ENCODE data around the gene ZBTB44. TPM values are rescaled to one million over a fixed set of nuclear protein-coding genes. Genes with fewer than 3 reads are reported as not detected.

The ZBTB44 gene
- total RNA-seq, 1 experiment from 2014 or later: 32.5 TPM

GRCh38 chr11:130295657-130296056 is 19.1 kb downstream of the ZBTB44 start:
- ChIA-PET POLR2A (no interaction called here), RAD21 (ENCODE audit: low non-redundant PET in 1 of 2, low total read pairs in 2 of 2, uncharacterized antibody in 2 of 2, unreplicated experiment in 2 of 2) (no interaction called here), CTCF (no interaction called here)
- TF ChIP-seq ZNF274 (IDR thresholded peaks at IDR 0.05; ENCODE audit: low read depth, low read length) (no peak), POLR2AphosphoS5 (IDR thresholded peaks at IDR 0.05; ENCODE audit: low read depth, low read length) (no peak), RAD21 (IDR thresholded peaks at IDR 0.05; ENCODE audit: low read depth) (no peak), EZH2 (IDR thresholded peaks at IDR 0.05) (no peak), FOSL1 (IDR thresholded peaks at IDR 0.05; ENCODE audit: low read depth) (no peak), SP1 (IDR thresholded peaks at IDR 0.05; ENCODE audit: low read depth) (no peak), TCF7L2 (IDR thresholded peaks at IDR 0.05; ENCODE audit: borderline replicate concordance, extremely low read depth, insufficient read depth, insufficient read length) (no peak), ELF1 (IDR thresholded peaks at IDR 0.05; ENCODE audit: borderline replicate concordance, low read depth) (no peak), POLR2A (IDR thresholded peaks at IDR 0.05; ENCODE audit: borderline replicate concordance, extremely low read depth, insufficient read depth, insufficient read length) (no peak), CBX3 (IDR thresholded peaks at IDR 0.05; ENCODE audit: low read depth) (no peak), EZH2phosphoT487 (IDR thresholded peaks at IDR 0.05; ENCODE audit: borderline replicate concordance) (no peak), JUND (IDR thresholded peaks at IDR 0.05) (no peak), CEBPB (IDR thresholded peaks at IDR 0.05; ENCODE audit: low read depth) (no peak), SRF (IDR thresholded peaks at IDR 0.05; ENCODE audit: low read depth) (no peak), ZFX (IDR thresholded peaks at IDR 0.05) (no peak), YY1 (IDR thresholded peaks at IDR 0.05; ENCODE audit: extremely low read depth, insufficient replicate concordance, low read depth, low read length) (no peak), EGR1 (IDR thresholded peaks at IDR 0.05; ENCODE audit: low read depth) (no peak)
- TF ChIP-seq, protein P1, sequence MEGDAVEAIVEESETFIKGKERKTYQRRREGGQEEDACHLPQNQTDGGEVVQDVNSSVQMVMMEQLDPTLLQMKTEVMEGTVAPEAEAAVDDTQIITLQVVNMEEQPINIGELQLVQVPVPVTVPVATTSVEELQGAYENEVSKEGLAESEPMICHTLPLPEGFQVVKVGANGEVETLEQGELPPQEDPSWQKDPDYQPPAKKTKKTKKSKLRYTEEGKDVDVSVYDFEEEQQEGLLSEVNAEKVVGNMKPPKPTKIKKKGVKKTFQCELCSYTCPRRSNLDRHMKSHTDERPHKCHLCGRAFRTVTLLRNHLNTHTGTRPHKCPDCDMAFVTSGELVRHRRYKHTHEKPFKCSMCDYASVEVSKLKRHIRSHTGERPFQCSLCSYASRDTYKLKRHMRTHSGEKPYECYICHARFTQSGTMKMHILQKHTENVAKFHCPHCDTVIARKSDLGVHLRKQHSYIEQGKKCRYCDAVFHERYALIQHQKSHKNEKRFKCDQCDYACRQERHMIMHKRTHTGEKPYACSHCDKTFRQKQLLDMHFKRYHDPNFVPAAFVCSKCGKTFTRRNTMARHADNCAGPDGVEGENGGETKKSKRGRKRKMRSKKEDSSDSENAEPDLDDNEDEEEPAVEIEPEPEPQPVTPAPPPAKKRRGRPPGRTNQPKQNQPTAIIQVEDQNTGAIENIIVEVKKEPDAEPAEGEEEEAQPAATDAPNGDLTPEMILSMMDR (IDR thresholded peaks at IDR 0.05 in 2 of 3, conservative IDR thresholded peaks at IDR 0.05 in 1 of 3; ENCODE audit: borderline replicate concordance in 1 of 3, insufficient read depth in 1 of 3, low read depth in 2 of 3, low read length in 2 of 3): no peak
- TF ChIP-seq, protein P2, sequence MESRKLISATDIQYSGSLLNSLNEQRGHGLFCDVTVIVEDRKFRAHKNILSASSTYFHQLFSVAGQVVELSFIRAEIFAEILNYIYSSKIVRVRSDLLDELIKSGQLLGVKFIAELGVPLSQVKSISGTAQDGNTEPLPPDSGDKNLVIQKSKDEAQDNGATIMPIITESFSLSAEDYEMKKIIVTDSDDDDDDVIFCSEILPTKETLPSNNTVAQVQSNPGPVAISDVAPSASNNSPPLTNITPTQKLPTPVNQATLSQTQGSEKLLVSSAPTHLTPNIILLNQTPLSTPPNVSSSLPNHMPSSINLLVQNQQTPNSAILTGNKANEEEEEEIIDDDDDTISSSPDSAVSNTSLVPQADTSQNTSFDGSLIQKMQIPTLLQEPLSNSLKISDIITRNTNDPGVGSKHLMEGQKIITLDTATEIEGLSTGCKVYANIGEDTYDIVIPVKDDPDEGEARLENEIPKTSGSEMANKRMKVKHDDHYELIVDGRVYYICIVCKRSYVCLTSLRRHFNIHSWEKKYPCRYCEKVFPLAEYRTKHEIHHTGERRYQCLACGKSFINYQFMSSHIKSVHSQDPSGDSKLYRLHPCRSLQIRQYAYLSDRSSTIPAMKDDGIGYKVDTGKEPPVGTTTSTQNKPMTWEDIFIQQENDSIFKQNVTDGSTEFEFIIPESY (IDR thresholded peaks at IDR 0.05; ENCODE audit: extremely low read depth, insufficient replicate concordance, low read length): no peak
- H2AFZ ChIP-seq (ENCODE audit: low read depth, low read length, poor library complexity, severe bottlenecking): no peak overlapping the region
- H4K20me1 ChIP-seq (ENCODE audit: insufficient read depth): no peaks in the 10 kb centered on the region
- H3K4me3 ChIP-seq (replicated peaks in 1 of 2; ENCODE audit: low read depth in 1 of 2, low read length in 2 of 2): no peak overlapping the region
- H3K9me3 ChIP-seq (ENCODE audit: control insufficient read depth in 1 of 2, insufficient read depth in 1 of 2, low read depth in 1 of 2, low read length in 2 of 2): no peaks in the 10 kb centered on the region
- no TSS peak for BruUV-seq (replicated peaks)
- H3K36me3 ChIP-seq (ENCODE audit: control insufficient read depth in 1 of 2, insufficient read depth in 2 of 2, low read length in 2 of 2): no peaks in the 10 kb centered on the region
- intact Hi-C loops (cut with micrococcal nuclease): no loop called here
- no peak overlapping the region for H3K9ac ChIP-seq (ENCODE audit: low read length)
- H3K27me3 ChIP-seq (ENCODE audit: insufficient read depth, low read length): no peaks in the 10 kb centered on the region
- no peaks in the 10 kb centered on the region for H3K4me1 ChIP-seq (ENCODE audit: control insufficient read depth in 1 of 2, insufficient read depth in 2 of 2, low read length in 2 of 2)
- H3K9me2 ChIP-seq (ENCODE audit: insufficient read depth): no peaks in the 10 kb centered on the region
- no peak overlapping the region for H3K27ac ChIP-seq (ENCODE audit: low read depth, low read length)
- H3K4me2 ChIP-seq (ENCODE audit: low read length): no peak overlapping the region
- DNase-seq (ENCODE audit: low read depth, low spot score) (no peak), ATAC-seq (no peak)
- H3K79me2 ChIP-seq (ENCODE audit: insufficient read depth, low read length): 0 out of 2 replicates have a peak, but pooled peaks cover 4% of the 10 kb centered on the region
